T-helper 22 cell (primary cell): ENCODE data around the gene C21orf58.

ENCODE experiments used
- DNase-seq: peaks from one replicate; pipeline ENCODE4 v3.0.0-alpha.2; 2020; ENCODE audit warnings: low read depth

C21orf58 gene

GRCh38 chr21:46352913-46353312, 29.2 kb upstream of the C21orf58 start:
- no peak for DNase-seq

GRCh38 chr21:46352164-46352515, 28.5 kb upstream of the C21orf58 start:
- DNase-seq: no peak

- no peak for DNase-seq
These were observed 27.9 kb upstream of the C21orf58 start for GRCh38 chr21:46351476-46352163.

GRCh38 chr21:46350981-46351380, 27.3 kb upstream of the C21orf58 start:
- no peak for DNase-seq

- DNase-seq: no peak
These were observed 26.9 kb upstream of the C21orf58 start for GRCh38 chr21:46350571-46350970.

- DNase-seq: no peak
These were observed 25.6 kb upstream of the C21orf58 start for GRCh38 chr21:46349134-46349760.

GRCh38 chr21:46347791-46348381, 24.2 kb upstream of the C21orf58 start:
- no peak for DNase-seq

- no peak for DNase-seq
These were observed 23.5 kb upstream of the C21orf58 start for GRCh38 chr21:46347203-46347550.

GRCh38 chr21:46346296-46347202, 22.9 kb upstream of the C21orf58 start:
- DNase-seq: no peak

GRCh38 chr21:46345861-46346260, 22.2 kb upstream of the C21orf58 start:
- no peak for DNase-seq

- no peak for DNase-seq
These were observed 20.7 kb upstream of the C21orf58 start for GRCh38 chr21:46344219-46344915.

- DNase-seq: no peak
These were observed 17.3 kb upstream of the C21orf58 start for GRCh38 chr21:46340998-46341397.

- no peak for DNase-seq
These were observed 12.9 kb upstream of the C21orf58 start for GRCh38 chr21:46336603-46337002.

- DNase-seq: no peak
These were observed 10.9 kb upstream of the C21orf58 start for GRCh38 chr21:46334351-46335140.

- no peak for DNase-seq
These were observed 6.1 kb upstream of the C21orf58 start for GRCh38 chr21:46329796-46330195.

GRCh38 chr21:46328151-46328550, 4.5 kb upstream of the C21orf58 start:
- no peak for DNase-seq

- DNase-seq: no peak
These were observed 4.0 kb upstream of the C21orf58 start for GRCh38 chr21:46327711-46328110.

- DNase-seq: no peak
These were observed 2.5 kb upstream of the C21orf58 start for GRCh38 chr21:46326110-46326703.

- DNase-seq: peak; percentile 14
These were observed 1.6 kb upstream of the C21orf58 start for GRCh38 chr21:46325073-46325912.
